ENCODE results near the gene SLC44A2.

DNA sequence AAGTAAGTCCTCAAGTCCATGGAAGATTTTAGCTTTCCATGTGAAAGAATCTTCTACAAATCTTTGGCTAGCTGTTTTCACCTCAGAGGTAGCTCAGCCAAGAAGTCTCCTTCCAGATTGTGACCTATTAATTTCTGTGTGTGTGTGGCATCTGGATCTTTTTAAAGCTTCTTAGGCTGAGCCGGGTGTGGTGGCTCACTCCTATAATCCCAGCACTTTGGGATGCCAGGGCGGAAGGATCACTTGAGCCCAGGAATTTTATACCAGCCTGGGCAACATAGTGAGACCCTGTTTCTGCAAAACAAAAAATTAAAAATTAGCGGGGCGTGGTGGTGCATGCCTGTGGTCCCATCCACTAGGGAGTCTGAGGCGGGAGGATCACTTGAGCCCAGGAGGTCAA lies 13.4 kb upstream of the SLC44A2 start:
- TF ChIP-seq POLR2A (IDR thresholded peaks at IDR 0.05) = no peak
- TF ChIP-seq, protein P1, sequence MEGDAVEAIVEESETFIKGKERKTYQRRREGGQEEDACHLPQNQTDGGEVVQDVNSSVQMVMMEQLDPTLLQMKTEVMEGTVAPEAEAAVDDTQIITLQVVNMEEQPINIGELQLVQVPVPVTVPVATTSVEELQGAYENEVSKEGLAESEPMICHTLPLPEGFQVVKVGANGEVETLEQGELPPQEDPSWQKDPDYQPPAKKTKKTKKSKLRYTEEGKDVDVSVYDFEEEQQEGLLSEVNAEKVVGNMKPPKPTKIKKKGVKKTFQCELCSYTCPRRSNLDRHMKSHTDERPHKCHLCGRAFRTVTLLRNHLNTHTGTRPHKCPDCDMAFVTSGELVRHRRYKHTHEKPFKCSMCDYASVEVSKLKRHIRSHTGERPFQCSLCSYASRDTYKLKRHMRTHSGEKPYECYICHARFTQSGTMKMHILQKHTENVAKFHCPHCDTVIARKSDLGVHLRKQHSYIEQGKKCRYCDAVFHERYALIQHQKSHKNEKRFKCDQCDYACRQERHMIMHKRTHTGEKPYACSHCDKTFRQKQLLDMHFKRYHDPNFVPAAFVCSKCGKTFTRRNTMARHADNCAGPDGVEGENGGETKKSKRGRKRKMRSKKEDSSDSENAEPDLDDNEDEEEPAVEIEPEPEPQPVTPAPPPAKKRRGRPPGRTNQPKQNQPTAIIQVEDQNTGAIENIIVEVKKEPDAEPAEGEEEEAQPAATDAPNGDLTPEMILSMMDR (IDR thresholded peaks at IDR 0.05) = no peak
